Measurements from ENCODE around the gene ATP11A.

Gene ATP11A

DNA sequence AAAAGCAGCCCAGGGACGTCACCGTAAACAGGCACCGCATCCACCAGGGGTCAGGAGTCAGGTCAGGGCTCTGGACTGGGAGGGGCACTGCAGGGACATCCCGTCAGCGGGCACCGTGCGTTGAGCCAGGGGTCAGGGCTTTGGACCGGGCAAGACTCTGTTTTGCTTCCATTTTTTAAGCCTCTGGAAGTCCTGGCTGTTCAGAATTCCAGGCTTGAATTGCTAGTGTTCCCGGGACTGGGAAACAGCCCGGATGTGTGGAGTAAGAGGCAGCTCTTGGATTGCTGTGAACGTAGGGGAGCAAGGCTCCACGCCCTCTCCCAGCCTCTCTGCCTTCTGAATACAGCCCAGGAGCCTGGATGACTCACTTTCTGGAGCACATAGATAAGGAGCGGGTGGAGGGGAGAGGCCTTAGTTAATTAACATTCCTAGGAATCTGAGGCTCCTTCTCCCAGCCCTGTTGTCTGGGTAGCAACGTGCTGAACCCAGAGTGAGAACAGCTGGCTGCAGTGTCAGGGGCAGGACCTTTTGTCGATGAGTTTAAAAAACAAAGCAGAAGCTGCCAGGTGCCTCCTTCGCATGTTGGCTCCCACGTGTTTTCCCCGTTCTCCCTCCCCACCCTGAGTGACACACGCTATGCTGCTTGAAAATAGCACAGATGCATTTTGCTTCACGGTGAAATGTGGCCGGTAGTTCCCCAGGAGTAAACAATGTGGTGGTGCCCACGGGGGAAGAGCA lies 21.9 kb downstream of the ATP11A start:
- DNase-seq: no peak

DNA sequence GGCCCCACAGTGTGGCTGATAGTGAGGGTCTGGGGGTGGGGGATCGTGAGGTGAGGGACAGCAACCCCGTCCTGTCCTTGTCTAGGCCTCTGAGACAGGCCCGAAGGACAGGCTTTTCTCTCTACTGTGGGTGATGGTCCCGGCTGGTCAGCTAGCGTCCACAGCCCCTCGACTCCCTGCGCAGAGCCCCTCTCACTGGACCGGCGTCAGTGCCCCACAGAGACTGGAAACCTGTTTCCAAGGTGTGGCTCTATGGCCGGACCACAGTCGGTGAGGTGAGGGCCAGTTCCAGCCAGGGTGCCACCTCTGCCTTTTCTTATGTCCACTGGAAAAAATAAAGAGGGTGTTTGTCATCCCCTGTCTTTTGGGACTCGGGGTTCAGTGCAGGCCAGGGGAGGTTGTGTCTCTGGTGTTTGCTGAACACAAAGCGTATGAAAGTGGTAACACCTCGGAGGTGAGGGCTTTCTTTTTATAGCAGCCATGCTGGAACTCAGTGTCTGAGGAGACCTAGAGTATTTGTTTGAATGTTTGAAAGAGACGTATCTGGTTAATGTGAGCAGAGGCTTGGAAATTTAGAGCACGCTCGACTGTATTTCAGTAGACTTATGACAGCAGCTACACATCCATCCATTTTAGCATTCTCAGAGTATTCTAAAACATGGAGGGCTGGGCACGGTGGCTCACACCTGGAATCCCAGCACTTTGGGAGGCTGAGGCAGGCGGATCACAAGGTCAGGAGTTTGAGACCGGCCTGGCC lies 22.8 kb downstream of the ATP11A start:
- DNase-seq: no peak

- DNase-seq: no peak
Observed at GRCh38 chr13:112713517-112714253, 23.8 kb downstream of the ATP11A start.

DNA sequence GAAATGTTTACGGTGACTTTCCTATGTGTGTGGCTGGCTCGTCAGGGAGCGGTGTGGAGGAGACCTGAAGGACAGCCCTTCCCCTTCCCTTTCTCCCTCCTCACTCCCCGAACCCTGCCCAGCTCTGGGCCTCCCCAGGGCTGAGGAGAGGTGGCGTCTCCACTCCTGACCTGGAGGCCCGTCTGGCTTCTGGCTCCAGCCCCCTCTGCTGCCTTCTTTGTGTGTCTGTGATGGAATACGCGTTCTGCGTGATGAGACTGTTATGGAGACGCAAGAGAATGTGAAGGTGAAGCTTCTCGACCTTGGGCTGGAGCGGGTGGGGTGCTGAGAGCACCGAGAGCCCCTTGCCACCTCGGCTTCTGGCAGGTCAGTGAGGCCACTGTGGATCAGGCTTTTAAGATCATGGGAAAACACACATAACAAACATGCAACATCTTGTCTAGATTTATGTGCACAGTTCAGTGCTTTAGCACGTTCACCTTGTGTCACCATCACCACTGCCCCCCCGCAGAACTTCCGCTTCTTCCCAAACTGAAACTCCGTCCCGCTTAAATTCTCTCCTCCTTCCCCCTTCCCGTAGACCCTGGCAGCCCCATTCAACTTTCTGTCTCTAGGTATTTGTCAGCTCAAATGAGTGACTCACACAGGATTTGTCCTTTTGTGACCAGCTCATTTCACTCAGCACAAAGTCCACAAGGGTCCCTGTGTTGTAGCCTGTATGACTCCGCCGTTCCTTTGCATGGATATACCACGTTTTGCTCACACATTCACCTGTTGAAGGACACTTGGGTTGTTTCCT lies 24.7 kb downstream of the ATP11A start:
- DNase-seq: no peak

- no peak for DNase-seq
Observed at GRCh38 chr13:112715210-112715609, 25.4 kb downstream of the ATP11A start.

DNA sequence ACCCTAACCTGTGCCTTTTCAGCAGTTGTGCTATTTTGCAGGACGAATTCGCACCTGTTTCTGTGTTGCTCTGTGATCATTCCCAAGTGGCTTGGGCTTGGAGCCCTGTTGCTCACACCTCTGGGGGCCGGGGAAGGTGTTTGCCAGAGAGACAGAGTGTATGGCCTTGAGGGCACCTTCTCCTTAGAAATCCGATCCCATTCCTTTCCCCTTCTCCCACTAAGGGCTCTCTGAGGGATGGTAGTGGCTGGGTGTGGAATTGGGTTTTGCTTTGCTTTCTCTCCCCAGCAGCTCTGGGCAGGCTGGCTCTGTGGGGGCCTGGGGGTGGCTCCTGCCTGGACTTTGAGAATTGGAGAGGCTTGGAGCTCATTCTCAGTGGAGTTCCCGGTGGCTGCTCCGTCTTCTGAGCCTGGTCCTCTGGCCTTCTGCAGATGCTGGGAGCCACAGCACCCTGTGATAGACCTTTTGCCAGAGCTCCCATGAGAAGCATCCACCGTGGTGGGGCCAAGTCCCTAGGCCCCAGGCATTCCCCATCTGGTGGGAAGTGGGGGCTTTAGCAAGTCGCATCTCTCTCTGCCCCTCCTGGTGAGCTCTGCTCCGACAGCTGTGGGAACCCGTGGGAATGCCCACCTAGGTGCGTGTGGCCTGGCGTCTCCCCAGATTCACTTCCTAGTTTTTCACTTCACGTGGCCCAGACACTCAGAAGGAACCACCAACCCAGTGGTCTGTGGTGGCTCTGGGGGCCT lies 26.1 kb downstream of the ATP11A start:
- no peak for DNase-seq

- no peak for DNase-seq
Observed at GRCh38 chr13:112716461-112716820, 26.6 kb downstream of the ATP11A start.

DNA sequence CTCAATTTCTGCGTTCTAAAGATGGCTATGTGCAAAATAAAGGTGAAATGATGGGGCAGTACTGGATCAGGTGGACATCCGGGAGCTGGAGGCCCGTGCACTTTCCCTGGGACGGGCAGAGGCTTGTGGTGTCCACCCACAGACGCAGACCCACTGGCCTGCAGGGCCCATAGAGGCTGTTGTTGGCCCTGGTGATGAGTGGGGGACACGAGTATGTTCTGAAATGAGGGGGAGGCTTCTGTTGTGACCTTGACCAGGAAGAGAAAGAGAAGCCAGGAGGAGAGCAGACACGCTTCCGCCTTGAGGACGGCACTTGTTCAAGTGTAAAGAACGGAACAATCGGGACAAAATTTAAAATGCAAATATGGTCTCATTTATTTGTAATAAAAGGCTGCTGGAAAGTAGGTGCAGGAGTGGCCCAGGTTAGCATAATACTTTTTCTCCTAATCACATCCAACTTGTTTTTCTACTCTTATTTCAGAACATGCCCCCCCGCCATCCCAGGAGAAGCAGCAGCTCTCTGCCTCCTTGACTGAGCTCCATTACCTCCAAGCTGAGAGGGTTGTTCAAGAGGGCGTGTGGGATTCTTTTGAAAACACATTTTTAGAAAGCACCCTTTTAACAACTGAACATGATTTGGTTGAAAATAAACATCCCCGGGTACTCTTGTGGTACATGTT lies 27.1 kb downstream of the ATP11A start:
- no peak for DNase-seq

DNA sequence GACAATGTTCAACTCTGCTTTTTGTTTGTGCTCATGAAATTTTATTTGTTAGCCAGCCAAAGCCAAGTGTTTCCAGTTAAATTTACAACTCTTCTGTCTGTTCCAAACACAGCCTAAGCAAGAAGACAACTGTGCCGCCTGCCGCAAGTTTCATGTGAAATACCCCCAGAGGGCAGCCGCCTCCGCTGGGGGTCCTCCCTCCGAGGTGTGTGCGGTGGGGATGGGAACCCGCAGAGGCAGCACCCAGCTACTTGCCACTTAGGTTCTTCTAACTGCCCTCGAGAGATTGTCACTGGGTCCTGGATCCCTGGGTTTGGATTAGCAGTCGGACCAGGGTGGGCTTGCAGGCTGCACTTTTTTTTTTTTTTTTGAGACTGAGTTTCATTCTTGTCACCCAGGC lies 28.5 kb downstream of the ATP11A start:
- no peak for DNase-seq

DNA sequence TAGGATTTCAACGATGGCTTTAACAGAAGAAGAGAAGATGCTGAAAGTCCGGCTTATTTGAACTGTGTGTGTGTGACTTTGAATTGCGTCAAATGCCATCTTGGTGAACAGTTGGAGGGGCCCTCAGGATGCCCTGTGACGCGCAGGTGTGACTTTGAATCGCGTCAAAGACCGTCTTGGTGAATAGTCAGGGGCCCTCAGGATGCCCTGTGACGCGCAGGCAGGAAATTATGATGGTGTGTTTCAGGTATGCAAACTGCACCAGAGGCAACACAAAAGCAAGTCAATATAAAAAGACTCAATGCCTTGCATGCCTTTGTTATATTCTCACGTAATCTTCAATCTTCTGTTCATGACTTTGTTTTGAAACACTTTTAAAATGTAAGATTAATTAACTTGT lies 29.2 kb downstream of the ATP11A start:
- DNase-seq: no peak

DNA sequence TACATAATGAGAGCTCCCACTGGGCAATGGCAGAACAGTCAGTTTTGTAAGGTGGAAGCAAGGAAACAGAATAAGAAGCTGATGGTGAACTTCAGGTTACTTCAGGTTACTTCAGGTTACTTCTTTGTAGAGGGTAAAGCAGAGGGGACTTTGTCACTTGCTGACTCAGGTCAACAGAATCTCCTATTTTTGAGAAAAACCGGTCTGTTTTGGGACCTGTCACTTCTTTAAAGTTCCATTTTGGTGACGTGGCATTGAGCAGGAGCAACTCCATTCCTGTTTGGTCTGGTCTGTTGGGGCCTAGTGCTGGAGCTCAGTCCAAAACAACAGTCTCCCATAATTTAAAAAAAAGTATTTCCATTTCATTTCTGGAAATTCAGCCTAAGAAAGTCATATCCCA lies 29.7 kb downstream of the ATP11A start:
- no peak for DNase-seq

DNA sequence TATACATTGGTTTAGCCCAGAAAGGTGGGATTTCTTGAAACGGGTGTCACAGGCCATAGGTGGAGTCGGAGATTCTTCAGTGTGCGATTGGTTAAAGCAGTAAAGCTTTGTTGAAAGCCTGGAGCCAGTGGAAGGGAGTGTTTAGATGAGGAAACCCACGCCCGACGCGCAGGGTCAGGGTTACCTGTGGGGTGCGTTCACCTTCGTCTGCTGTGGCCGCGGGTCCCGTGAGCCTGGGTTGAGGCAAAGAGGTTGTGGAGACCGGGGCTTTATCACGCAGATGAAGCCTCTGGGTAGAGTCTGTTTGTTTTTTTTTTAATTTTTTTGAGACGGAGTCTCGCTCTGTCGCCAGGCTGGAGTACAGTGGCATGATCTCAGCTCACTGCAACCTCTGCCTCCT lies 30.4 kb downstream of the ATP11A start:
- DNase-seq: no peak

GRCh38 chr13:112720814-112721197 lies 31.0 kb downstream of the ATP11A start:
- DNase-seq: no peak

GRCh38 chr13:112721198-112722104 lies 31.6 kb downstream of the ATP11A start:
- no peak for DNase-seq

- no peak for DNase-seq
Observed at GRCh38 chr13:112722433-112723263, 32.8 kb downstream of the ATP11A start.

- no peak for DNase-seq
Observed at GRCh38 chr13:112723771-112724170, 33.9 kb downstream of the ATP11A start.

DNA sequence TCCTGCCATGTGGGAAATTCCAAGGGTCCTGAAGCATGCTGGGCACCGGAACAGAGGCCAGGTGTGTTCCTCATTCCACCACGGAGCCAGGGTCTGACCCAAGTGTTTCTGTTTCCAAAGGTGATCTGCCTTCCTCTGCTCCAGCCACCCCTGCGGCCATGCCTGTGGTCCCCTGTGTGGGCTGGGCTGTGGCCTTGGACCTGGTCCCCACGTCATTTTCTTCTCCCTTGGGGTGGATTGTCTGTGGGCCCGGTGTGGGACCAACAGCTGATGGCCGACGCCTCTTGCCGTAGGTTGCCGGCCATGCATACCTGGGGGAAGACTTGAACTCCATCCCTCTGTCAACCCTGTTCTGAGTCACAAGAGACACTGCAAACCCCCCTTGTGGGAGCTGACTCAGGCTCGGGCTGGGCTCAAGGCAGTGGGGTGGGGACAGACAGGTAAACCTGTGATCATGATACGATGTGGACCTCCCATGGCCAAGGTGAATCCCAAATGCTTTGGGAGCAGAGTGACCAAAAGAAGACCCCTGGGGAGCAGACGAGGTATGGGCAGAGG lies 35.0 kb downstream of the ATP11A start:
- no peak for DNase-seq

- no peak for DNase-seq
Observed at GRCh38 chr13:112725346-112726015, 35.6 kb downstream of the ATP11A start.

All from inflammatory macrophage treated with lipopolysaccharide for 1 hour (primary cell).